Peyer's patch (tissue), 4 donors: Measurements from ENCODE around the gene WDR91. TPM values are rescaled to one million over a fixed set of nuclear protein-coding genes. Genes with fewer than 3 reads are reported as not detected.

Experiments used
- DNase-seq, 3 donors: peaks; one replicate each; pipeline ENCODE4 v3.0.0-alpha.2; 2017 to 2019
- H3K27ac ChIP-seq, 4 donors: fragments of 200-600 bp; sonication (generic); one replicate each; pipeline ENCODE4 v1.5.1; 2016 to 2019
- H3K27me3 ChIP-seq, 2 donors: fragments of 200-600 bp; sonication (generic); one replicate each; pipeline ENCODE4 v1.5.1; 2019
- H3K36me3 ChIP-seq, 3 donors: fragments of 200-600 bp; sonication (generic); one replicate each; pipeline ENCODE4 v1.5.1; 2016 to 2019
- H3K4me1 ChIP-seq, 4 donors: fragments of 200-600 bp; sonication (generic); one replicate each; pipeline ENCODE4 v1.5.1; 2016 to 2019
- H3K4me3 ChIP-seq, 4 donors: fragments of 200-600 bp; sonication (generic); 1 replicate in 3 of 4; 2 replicates in 1 of 4; pipeline ENCODE4 v1.5.1; 2016 to 2019; ENCODE audit warnings: mild to moderate bottlenecking in 1 of 4
- H3K9me3 ChIP-seq, 4 donors: fragments of 200-600 bp; sonication (generic); one replicate each; pipeline ENCODE4 v1.5.1; 2016 to 2019; ENCODE audit warnings: mild to moderate bottlenecking in 1 of 4
- POLR2A ChIP-seq, 2 donors: fragments of 450-650 bp; IDR thresholded peaks; one replicate each; pipeline ENCODE4 v1.5.1; 2017; ENCODE audit warnings: antibody characterized with exemption in 2 of 2, mild to moderate bottlenecking in 2 of 2, moderate library complexity in 2 of 2
- total RNA-seq, 4 donors: library from RNA; depleted of rRNA; stranded (reverse); fragments of >200 nt; gene quantifications; one replicate each; pipeline ENCODE4 v1.1.0, GENCODE V29; 2016
- TF ChIP-seq, protein P1 (sequence below), 6 experiments: fragments of 450-650 bp in 4 of 6; fragments of 200-600 bp in 2 of 6; sonication (generic) in 1 of 6; IDR thresholded peaks; one replicate each; pipeline ENCODE4 v1.5.1; 2017 to 2019; ENCODE audit warnings: antibody characterized with exemption in 6 of 6, mild to moderate bottlenecking in 3 of 6, moderate library complexity in 1 of 6

The WDR91 gene
- total RNA-seq, 4 donors from 2014 or later, result 6.7 to 44.6 (median 22.2) TPM

DNA sequence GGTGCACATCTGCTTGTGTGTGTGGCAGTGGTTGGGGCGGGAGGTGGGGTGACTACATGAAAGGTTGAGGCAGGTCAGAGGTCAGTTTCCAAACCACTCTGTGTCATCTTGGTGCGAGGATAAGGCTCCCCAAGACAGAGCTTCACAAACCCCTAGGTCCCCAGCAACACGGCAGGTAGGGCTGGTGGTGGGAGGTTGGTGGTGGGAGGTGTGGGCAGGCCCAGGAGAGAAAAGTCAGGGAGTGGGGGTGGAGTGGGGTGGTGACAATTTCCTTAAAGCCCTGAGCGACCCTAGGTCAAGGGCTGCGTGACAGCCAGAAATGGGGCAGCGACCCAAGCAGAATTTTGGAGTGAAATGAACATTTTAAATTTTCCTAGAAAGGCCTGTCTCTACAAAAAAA lies 20.8 kb upstream of the WDR91 start:
- Histone ChIP-seq H3K27me3 (no peaks in the 10 kb centered on the region), H3K36me3 (no peaks in the 10 kb centered on the region), H3K4me1 (no peaks in the 10 kb centered on the region), H3K9me3 (no peaks in the 10 kb centered on the region), H3K4me3 (no peak overlapping the region), H3K27ac (no peak overlapping the region)
- DNase-seq, result no peak
- no peak for TF ChIP-seq POLR2A (IDR thresholded peaks at IDR 0.05)

DNA sequence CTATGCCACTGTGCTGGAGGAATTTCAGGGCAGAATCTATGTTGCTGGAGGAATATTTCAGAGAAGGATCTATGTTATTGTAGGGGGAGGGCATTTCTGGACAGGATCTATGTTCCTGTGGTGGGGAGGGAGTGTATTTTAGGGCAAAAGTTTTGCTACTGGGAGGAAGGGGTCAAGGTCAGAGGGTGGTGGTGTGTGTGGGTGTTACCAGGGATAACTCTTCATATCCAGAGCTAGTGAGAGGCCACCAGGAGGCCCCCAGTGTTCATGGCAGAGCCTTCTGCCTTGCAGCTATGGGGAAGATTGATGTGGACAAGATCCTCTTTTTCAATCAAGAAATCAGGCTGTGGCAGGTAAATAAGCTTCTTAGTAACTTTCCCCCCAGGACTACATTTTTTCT lies 20.4 kb upstream of the WDR91 start:
- no peaks in the 10 kb centered on the region for H3K36me3 ChIP-seq
- H3K27ac ChIP-seq, result no peak overlapping the region
- no peaks in the 10 kb centered on the region for H3K4me1 ChIP-seq
- H3K27me3 ChIP-seq, result no peaks in the 10 kb centered on the region
- no peak for DNase-seq
- H3K4me3 ChIP-seq, result no peak overlapping the region
- no peak for TF ChIP-seq POLR2A (IDR thresholded peaks at IDR 0.05)
- TF ChIP-seq, protein P1, sequence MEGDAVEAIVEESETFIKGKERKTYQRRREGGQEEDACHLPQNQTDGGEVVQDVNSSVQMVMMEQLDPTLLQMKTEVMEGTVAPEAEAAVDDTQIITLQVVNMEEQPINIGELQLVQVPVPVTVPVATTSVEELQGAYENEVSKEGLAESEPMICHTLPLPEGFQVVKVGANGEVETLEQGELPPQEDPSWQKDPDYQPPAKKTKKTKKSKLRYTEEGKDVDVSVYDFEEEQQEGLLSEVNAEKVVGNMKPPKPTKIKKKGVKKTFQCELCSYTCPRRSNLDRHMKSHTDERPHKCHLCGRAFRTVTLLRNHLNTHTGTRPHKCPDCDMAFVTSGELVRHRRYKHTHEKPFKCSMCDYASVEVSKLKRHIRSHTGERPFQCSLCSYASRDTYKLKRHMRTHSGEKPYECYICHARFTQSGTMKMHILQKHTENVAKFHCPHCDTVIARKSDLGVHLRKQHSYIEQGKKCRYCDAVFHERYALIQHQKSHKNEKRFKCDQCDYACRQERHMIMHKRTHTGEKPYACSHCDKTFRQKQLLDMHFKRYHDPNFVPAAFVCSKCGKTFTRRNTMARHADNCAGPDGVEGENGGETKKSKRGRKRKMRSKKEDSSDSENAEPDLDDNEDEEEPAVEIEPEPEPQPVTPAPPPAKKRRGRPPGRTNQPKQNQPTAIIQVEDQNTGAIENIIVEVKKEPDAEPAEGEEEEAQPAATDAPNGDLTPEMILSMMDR (IDR thresholded peaks at IDR 0.05), result no peak
- no peaks in the 10 kb centered on the region for H3K9me3 ChIP-seq

DNA sequence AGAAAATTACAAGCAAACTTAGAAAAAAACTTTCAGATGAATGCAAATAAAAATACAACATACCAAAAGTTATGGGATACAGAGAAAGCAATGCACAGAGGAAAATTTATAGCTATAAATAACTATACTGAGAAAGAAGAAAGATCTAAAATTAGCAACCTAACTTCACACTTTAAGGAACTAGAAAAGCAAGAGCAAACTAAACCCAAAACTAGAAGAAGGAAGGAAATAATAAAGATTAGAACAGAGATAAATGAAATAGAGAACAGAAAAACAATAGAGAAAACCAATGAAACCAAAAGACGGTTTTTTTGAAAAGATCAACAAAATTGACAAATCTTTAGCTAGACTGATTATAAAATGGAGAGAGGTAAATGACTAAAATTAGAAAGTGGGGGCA lies 12.7 kb upstream of the WDR91 start:
- Histone ChIP-seq H3K36me3 (no peaks in the 10 kb centered on the region), H3K4me1 (no peaks in the 10 kb centered on the region), H3K9me3 (no peaks in the 10 kb centered on the region), H3K27ac (no peak overlapping the region), H3K27me3 (no peaks in the 10 kb centered on the region), H3K4me3 (no peak overlapping the region)
- no peak for DNase-seq
- TF ChIP-seq, protein P1 (IDR thresholded peaks at IDR 0.05), result no peak
- TF ChIP-seq POLR2A (IDR thresholded peaks at IDR 0.05), result no peak

DNA sequence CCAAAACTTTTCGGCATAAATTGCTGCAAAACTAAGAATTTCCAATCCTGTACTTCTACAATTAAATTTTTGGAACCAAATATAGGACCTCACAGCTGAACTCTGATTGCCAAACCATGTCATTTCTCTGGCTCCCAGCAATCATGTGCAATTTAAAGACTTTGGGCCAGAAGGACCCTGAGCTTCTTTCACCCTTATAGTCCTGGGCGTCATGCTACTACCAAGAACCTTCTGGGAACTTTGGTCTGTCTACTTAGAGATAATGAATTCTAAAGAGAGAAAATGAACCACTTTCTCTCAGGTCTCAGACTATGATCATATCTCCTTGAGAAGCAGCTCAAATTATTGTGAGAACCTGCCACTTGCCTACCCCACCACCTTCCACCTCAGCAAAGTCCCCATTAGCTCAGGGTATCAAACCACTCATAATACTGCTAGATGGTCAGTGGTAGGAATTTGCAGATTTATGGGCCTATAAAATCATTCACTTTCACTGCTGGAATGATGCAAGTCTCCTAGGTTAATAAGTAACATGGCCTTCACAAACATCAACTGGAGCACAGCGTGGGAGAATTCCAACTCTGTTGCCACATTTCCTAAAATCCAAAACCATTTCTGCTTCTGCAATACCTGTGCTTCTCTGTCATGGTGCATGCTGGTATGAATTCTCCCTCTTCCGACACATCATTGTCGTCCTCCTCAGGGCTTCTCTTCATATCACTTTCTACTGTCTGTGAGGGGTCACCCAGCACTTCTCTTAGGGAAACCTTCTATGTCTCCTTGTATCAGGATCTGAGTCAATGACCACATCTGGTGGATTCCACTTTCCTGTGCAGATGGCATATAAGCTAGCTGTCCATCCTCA lies 6.6 kb upstream of the WDR91 start:
- Histone ChIP-seq H3K4me3 (no peak overlapping the region), H3K36me3 (no peaks in the 10 kb centered on the region), H3K9me3 (no peaks in the 10 kb centered on the region), H3K27ac (peak overlapping the region in 1 of 4 donors; percentile 5), H3K27me3 (no peaks in the 10 kb centered on the region), H3K4me1 (no peaks in the 10 kb centered on the region)
- no peak for DNase-seq
- TF ChIP-seq, protein P1 (IDR thresholded peaks at IDR 0.05), result no peak
- TF ChIP-seq POLR2A (IDR thresholded peaks at IDR 0.05), result no peak

DNA sequence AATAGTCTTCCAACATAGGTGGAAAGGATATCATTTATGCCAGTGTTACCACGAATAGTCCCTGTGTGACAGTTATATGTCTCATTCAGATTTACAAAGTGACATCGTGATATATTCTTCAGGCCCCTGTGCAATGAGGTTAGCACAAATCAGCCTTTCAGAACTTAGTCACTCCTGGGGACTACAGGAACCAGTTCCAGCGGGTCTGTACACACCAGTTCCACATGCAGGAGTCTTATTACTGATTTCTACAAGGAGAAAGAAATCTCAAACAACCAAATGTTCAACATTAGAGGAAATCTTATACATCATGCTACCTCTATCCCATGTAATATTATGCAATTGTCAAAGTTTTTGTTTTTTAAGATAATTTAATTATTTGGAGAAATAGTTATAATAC lies 4.4 kb upstream of the WDR91 start:
- Histone ChIP-seq H3K9me3 (no peaks in the 10 kb centered on the region), H3K4me1 (peaks cover 0 to under 1% (median 0%) of the 10 kb centered on the region in 4 donors), H3K27me3 (no peaks in the 10 kb centered on the region), H3K4me3 (no peak overlapping the region), H3K36me3 (no peaks in the 10 kb centered on the region), H3K27ac (no peak overlapping the region)
- no peak for DNase-seq
- no peak for TF ChIP-seq POLR2A (IDR thresholded peaks at IDR 0.05)
- TF ChIP-seq, protein P1 (IDR thresholded peaks at IDR 0.05), result no peak

DNA sequence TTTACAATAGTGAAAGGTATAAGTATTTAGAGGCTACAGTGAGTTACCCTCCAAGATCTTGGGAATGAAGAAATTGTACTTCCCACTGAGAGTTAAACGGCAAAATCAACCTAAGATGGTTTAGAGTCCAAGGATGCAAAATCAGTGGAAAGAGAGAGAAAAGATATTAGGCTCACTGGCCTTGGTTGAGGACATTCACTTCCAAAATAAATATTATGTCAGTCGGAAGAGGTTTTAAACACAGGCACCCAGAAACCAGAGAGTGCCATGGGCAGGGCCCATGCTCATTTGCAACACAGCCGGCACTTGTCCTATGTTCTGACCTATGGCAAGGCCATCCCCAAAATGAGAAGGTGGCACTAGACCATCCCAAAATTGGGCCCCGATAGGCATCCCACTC lies 3.9 kb upstream of the WDR91 start:
- Histone ChIP-seq H3K9me3 (no peaks in the 10 kb centered on the region), H3K27me3 (no peaks in the 10 kb centered on the region), H3K4me3 (no peak overlapping the region), H3K27ac (no peak overlapping the region), H3K36me3 (no peaks in the 10 kb centered on the region), H3K4me1 (peaks cover 0 to 5% (median 1%) of the 10 kb centered on the region in 4 donors)
- TF ChIP-seq, protein P1 (IDR thresholded peaks at IDR 0.05), result no peak
- TF ChIP-seq POLR2A (IDR thresholded peaks at IDR 0.05), result no peak
- DNase-seq, result no peak
